Vagina (tissue), 2 donors: ENCODE results near the gene COPS9. TPM values are rescaled to one million over a fixed set of nuclear protein-coding genes. Genes with fewer than 3 reads are reported as not detected.

Experiments
- DNase-seq, 2 donors: peaks; one replicate each; pipeline ENCODE4 v3.0.0-alpha.2; 2017; ENCODE audit errors: extremely low spot score in 2 of 2
- H3K27ac ChIP-seq: fragments of 200-600 bp; sonication (generic); one replicate; pipeline ENCODE4 v1.5.1; 2019
- H3K27me3 ChIP-seq: fragments of 200-600 bp; sonication (generic); one replicate; pipeline ENCODE4 v1.5.1; 2019
- H3K36me3 ChIP-seq, 2 donors: fragments of 200-600 bp; sonication (generic); one replicate each; pipeline ENCODE4 v1.5.1; 2017 to 2019
- H3K4me1 ChIP-seq: fragments of 200-600 bp; sonication (generic); one replicate; pipeline ENCODE4 v1.5.1; 2019
- H3K4me3 ChIP-seq, 2 donors: fragments of 200-600 bp; sonication (generic); 1 replicate in 1 of 2; 2 replicates in 1 of 2; pipeline ENCODE4 v1.5.1; 2016 to 2019
- H3K9me3 ChIP-seq: fragments of 200-600 bp; sonication (generic); one replicate; pipeline ENCODE4 v1.5.1; 2019
- CTCF ChIP-seq, 3 experiments: fragments of 450-650 bp in 2 of 3; fragments of 200-600 bp in 1 of 3; sonication (generic) in 1 of 3; IDR thresholded peaks; one replicate each; pipeline ENCODE4 v1.5.1; 2017 to 2019; ENCODE audit warnings: antibody characterized with exemption in 3 of 3, mild to moderate bottlenecking in 2 of 3, moderate library complexity in 2 of 3
- POLR2A ChIP-seq, 2 donors: fragments of 450-650 bp; IDR thresholded peaks; one replicate each; pipeline ENCODE4 v1.6.1; 2017; ENCODE audit warnings: antibody characterized with exemption in 2 of 2, mild to moderate bottlenecking in 2 of 2, moderate library complexity in 2 of 2
- POLR2AphosphoS5 ChIP-seq, 2 donors: sonication (generic); formaldehyde crosslinking; IDR thresholded peaks; one replicate each; pipeline ENCODE4 v1.9.0; 2017; ENCODE audit warnings: antibody characterized with exemption in 2 of 2, mild to moderate bottlenecking in 2 of 2, low read depth in 1 of 2; ENCODE audit not compliant: insufficient read depth in 1 of 2
- intact Hi-C: fragments of 100-400 bp; cut with DNase I; formaldehyde crosslinking; loops from one replicate; pipeline ENCODE4 v1.15.1; 2023
- total RNA-seq: library from RNA; depleted of rRNA; stranded (reverse); fragments of >200 nt; gene quantifications from one replicate; pipeline ENCODE4 v1.2.3, GENCODE V29; 2016

COPS9 gene
- total RNA-seq, 1 donor from 2014 or later: 170 TPM

GRCh38 chr2:240156435-240157146 is 20.5 kb upstream of the COPS9 start:
- DNase-seq: no peak
- TF ChIP-seq CTCF (IDR thresholded peaks at IDR 0.05) (no peak), POLR2A (IDR thresholded peaks at IDR 0.05) (no peak), POLR2AphosphoS5 (IDR thresholded peaks at IDR 0.05; ENCODE audit: insufficient read depth in 1 of 2, low read depth in 1 of 2) (no peak)
- H3K27me3 ChIP-seq: no peaks in the 10 kb centered on the region
- no peak overlapping the region for H3K4me3 ChIP-seq
- H3K9me3 ChIP-seq: no peaks in the 10 kb centered on the region
- H3K4me1 ChIP-seq: no peaks in the 10 kb centered on the region
- intact Hi-C loops: no loop called here
- H3K27ac ChIP-seq: no peak overlapping the region
- no peaks in the 10 kb centered on the region for H3K36me3 ChIP-seq

- Histone ChIP-seq H3K4me1 (no peaks in the 10 kb centered on the region), H3K36me3 (no peaks in the 10 kb centered on the region), H3K9me3 (no peaks in the 10 kb centered on the region), H3K27me3 (no peaks in the 10 kb centered on the region), H3K27ac (no peak overlapping the region), H3K4me3 (no peak overlapping the region)
- intact Hi-C loops: no loop called here
- no peak for TF ChIP-seq CTCF (IDR thresholded peaks at IDR 0.05)
- TF ChIP-seq POLR2A (IDR thresholded peaks at IDR 0.05): no peak
- TF ChIP-seq POLR2AphosphoS5 (IDR thresholded peaks at IDR 0.05; ENCODE audit: insufficient read depth in 1 of 2, low read depth in 1 of 2): no peak
- no peak for DNase-seq
Measured at GRCh38 chr2:240155745-240156390, 19.8 kb upstream of the COPS9 start.

GRCh38 chr2:240155048-240155744 is 19.1 kb upstream of the COPS9 start:
- TF ChIP-seq POLR2A (IDR thresholded peaks at IDR 0.05): no peak
- TF ChIP-seq CTCF (IDR thresholded peaks at IDR 0.05): no peak
- no peak for TF ChIP-seq POLR2AphosphoS5 (IDR thresholded peaks at IDR 0.05; ENCODE audit: insufficient read depth in 1 of 2, low read depth in 1 of 2)
- DNase-seq: no peak
- Histone ChIP-seq H3K9me3 (no peaks in the 10 kb centered on the region), H3K36me3 (no peaks in the 10 kb centered on the region), H3K4me1 (no peaks in the 10 kb centered on the region), H3K4me3 (no peak overlapping the region), H3K27me3 (no peaks in the 10 kb centered on the region), H3K27ac (no peak overlapping the region)
- intact Hi-C loops: no loop called here

GRCh38 chr2:240154606-240155005 is 18.5 kb upstream of the COPS9 start:
- H3K36me3 ChIP-seq: no peaks in the 10 kb centered on the region
- H3K9me3 ChIP-seq: no peaks in the 10 kb centered on the region
- H3K4me3 ChIP-seq: no peak overlapping the region
- no peaks in the 10 kb centered on the region for H3K27me3 ChIP-seq
- no peaks in the 10 kb centered on the region for H3K4me1 ChIP-seq
- intact Hi-C loops: no loop called here
- no peak for DNase-seq
- no peak overlapping the region for H3K27ac ChIP-seq
- TF ChIP-seq CTCF (IDR thresholded peaks at IDR 0.05) (no peak), POLR2AphosphoS5 (IDR thresholded peaks at IDR 0.05; ENCODE audit: insufficient read depth in 1 of 2, low read depth in 1 of 2) (no peak), POLR2A (IDR thresholded peaks at IDR 0.05) (no peak)
